HG02610 (cell line): ENCODE data around the gene GKAP1.
A peak's percentile ranks its signal among the peaks of the same experiment; 100 is the strongest.
"Not testable (repeated sequence)": the region's sequence is repeated elsewhere in the genome, so short reads cannot be mapped to it uniquely, and the experiment has no call there.

Experiments used
- ATAC-seq: cut with Tn5 transposase; IDR thresholded peaks from one replicate; pipeline ENCODE4 v1.9.1; 2021; ENCODE audit warnings: mild to moderate bottlenecking, moderate library complexity; ENCODE audit not compliant: unreplicated experiment

GKAP1 gene

DNA sequence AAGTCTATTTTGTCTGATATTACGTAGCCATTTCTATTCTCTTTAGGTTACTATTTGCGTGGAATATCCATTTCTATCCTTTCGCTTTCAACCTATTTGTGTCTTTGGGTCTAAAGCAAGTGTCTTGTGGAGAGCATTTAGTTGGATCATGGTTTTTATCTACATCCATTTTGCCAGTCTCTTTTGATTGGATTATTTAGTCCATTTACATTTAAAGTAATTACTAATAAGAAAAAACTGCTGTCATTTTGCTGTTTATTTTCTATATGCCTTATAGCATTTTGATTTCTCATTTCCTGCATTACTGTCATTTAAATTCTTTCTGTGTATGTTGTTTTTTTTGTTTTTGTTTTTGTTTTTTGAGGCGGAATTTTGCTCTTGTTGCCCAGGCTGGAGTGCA is 83.8 kb downstream of the GKAP1 start:
- no peak for ATAC-seq

DNA sequence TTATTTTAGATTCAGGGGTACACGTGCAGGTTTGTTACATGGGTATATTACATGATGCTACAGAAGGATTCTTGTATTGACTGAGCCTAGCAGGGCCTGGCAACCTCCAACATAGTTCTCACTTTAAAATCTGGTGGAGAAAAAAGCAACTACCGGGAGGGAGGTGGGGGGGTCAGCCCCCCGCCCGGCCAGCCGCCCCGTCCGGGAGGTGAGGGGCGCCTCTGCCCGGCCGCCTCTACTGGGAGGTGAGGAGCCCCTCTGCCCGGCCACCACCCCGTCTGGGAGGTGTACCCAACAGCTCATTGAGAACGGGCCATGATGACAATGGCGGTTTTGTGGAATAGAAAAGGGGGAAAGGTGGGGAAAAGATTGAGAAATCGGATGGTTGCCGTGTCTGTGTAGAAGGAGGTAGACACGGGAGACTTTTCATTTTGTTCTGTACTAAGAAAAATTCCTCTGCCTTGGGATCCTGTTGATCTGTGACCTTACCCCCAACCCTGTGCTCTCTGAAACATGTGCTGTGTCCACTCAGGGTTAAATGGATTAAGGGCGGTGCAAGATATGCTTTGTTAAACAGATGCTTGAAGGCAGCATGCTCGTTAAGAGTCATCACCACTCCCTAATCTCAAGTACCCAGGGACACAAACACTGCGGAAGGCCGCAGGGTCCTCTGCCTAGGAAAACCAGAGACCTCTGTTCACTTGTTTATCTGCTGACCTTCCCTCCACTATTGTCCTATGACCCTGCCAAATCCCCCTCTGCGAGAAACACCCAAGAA is 88.8 kb downstream of the GKAP1 start:
- ATAC-seq: not testable (repeated sequence)

DNA sequence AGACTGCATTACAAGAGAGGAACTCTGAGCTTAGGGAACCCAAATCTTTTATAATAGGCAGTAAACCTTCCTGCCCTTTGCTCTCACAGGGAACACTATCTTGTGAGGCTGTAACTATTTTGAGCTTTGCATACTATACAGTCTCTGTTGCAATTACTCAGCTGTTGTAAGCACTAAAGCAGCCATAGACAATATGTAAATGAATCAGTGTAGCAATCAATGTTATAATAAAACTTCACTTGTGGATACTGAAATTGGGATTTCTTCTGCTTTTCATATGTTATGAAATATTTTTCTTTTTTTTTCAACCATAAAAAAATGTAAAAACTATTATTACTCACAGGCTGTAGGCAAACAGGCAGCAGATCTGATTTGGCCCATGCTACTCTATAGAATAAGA is 93.1 kb downstream of the GKAP1 start:
- ATAC-seq: no peak

DNA sequence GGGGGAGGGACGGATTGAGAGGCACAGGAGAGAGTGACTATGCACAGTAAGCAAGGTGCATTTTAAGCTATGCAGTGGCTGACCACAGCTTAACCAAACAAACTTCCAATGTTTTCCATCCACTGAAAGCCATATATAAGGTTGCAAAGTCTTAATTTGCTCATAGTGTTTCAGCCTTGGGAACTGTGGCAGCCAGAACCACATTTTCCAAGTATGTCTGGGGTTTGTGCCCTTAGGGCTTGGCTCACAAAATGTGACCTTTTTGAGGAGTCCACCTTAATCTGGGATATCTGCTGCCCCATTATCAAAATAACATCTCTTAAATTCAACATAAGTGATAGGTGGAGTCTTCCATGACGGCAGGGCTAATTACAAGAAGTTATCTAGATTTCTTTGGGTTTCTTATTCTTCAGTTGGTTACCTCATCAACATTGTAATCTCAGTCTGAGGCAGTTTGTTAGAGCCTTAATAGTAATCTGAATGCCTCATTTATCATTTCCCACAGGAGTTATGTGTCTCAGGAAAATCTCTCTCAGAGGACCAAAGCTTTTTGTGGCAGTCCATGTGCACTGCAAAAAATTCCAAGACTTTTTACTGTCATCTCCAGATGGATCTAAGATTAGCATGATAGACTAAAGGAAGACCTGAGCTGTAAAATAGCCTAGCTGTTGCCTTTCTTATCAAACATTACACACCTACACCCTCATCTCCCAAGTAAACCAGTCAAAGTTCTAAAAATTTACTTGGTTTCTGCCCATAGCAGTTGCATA is 94.7 kb downstream of the GKAP1 start:
- no peak for ATAC-seq

DNA sequence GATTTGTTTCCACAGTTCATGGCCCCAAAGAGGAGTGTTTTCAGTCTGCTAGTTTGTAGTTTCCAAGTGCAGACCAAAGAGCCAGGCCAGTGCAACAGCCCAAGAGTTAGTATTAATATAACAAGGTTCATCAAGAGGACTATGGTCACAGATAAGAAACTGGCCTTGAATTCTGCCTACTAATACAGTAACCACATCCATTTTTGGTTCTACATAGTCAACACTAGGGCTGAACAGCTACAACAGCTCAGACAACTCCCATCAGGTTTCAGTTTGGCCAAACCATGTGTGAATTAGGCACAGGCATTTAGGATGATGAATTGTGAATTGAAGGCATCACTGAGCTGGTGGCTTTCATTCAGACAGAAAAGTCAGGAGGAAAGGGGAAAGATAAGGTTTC is 96.1 kb downstream of the GKAP1 start:
- ATAC-seq: no peak

DNA sequence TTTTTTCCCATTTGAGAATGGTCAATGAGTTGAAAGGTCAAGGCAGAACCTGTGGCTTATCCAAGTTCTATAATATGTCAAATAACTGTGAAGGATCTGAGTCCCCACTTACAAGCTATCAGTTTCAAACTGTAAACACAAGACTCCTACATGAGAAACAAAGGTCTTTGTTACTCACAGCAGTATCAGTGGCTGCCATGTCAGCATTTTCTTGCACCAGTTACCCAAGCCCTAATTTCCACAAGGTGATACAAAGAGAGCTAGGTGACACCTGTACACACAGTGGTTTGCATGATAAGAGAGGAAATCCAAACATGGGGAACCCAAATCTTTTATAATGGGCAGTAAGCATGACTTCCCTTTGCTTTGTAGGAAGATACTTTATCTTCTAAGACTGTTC is 101.8 kb downstream of the GKAP1 start:
- ATAC-seq: no peak

DNA sequence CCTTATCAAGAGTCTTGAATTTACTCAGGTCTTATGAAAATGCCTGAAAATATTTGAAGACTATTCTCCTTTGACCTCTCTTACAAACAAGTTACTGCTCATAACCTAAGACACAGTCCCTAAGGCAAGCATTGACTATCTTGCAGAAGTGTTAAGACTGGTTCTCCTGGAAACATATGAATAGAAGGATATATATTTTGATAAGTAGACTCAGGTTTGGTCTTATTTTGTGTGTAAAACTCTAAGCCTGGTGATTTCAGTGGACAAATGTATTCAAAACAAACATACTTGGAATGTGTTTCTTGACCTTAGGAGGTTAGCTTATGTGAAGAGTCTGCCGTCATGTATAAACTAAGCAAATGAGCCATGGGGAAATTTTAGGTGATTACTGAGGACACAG is 102.3 kb downstream of the GKAP1 start:
- ATAC-seq: no peak

DNA sequence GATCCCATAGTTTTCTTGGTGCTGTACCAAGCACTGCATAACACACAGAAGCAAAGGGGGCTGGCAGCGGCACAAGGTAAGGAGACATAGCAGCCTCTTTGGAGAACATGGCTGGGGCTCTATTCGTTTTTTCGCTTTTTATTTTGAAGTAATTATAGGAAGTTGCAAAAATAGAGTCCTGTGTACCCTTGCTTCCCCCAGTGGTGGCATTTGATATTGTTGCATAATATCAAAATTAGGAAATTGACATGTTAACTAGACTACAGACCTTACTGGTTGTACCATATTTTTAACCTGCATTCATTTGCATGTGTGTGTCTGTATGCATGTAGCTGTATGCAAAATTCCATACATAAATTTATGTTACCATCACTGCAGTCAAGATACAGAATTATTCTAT is 103.2 kb downstream of the GKAP1 start:
- no peak for ATAC-seq

DNA sequence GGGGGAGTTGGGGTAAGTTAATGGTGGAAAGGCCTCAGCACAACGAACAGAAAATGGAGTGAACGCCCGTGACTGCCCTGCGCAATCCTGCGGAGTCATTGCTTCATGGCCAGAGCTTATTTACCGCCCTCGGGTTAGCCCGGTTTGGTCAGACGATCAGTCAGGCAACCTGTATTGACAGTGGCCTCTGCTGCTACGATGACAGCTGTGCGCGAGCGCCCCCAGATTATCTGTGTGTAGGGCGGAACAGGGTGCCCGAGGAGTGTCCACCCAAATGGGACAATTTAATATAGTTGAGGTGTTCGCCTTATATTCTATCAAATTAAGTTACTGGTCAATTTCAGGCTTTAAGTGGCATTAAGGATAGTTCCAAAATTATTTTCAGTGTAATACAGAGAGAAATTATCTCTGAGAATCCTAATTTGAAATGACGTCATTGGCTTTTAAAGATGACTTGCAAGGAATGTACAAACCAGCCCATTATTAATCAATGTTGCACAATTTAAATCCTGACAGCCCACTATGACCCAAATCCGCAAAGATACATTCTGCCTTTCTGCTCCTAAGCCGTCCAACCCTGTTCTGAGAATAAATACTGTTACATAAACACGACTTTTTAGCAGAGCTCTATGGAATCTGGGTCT is 108.9 kb downstream of the GKAP1 start:
- peak; percentile 38 for ATAC-seq

DNA sequence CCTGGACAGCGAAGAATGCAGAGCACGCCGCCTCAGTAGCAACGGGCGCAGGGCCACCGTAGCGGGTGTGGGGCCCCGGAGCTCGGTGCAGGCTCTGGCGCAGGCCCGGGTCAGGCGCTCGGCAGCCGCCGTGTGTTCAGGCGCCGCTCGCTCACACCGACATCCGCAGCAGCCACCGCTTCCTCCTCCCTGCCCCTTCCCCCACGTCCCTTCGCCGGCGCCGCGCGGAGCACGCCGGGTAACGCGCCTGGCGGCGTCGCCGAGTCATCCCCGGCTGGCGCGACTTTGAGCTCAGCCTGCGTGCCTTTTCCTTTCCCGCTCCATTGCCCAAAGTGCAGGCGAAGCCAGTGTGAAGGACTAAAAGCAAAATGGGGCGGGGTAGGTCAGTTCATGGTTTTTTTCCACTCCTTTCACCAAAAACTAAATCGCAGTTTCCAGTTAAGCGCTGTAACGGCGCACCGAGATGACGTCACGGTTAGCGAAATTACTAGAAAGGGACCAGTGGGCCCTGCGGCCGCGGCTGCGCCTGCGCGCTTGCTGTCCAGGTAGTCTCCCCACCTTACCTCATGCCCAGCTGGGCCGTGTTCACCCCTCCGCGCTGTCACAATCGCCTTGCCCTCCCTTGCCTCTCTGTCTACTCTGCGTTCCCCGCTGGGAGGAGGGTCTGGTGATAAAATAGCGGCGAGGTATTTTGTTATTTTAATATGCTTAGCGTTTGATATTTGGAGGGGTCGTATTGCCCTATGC is 109.6 kb downstream of the GKAP1 start, which contains the start of gene UBQLN1:
UBQLN1 (minus strand) TSS at position 191 of the 747 bp plus-strand sequence. CDS start 279 bp downstream, outside the sequence.
- ATAC-seq: peak; percentile 75

DNA sequence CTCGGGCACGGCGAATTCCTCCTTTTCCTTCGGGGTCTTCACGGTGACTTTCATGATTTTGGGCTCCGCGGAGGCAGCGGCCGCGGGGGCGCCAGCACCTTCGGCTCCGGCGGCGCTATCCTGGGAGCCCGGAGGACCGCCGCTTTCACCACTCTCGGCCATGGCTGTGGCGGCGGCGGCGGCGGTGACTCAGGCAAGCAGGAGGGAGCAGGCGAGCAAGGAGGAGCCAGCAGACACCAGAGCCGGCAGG is 110.1 kb downstream of the GKAP1 start:
- ATAC-seq: peak; percentile 42

DNA sequence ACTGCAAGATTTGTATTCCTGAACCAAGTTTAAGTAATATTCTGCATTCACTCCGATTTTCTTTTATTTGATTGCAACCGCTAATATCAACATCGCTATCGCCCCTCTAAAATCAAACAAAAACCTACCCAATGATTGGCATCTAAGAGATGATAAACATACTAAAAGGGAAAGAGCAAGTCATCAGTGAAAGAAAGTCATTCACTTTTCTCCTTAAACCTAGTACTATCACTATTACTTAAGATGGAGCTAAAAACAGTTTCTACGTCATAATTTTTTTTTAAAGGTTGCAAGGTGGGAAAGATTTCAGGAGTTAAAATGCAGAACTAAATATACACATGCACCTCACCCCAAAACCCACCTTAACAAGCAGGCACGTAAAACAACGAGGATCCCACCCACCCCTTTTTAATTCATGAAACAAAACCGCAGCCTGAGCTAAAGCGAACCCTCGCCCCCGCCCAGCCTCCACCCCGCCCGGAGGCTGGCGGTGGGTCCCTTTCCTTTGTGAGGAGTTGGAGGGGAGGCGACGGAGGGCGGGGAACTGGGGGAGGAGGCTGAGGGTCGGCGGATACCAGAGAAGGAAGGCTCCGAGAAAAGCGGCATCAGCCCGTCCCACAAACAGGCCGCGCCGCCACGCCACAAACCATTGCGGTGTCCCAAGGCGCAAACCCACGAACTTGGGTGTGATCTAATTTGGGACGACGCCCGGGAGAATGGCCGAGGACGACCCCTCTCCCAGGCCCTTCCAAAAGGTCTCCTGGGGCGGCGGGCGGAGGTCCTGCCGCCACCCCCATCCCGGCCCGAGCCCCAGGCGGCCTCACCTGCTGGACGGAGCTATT is 110.7 kb downstream of the GKAP1 start:
- peak; percentile 20 for ATAC-seq

DNA sequence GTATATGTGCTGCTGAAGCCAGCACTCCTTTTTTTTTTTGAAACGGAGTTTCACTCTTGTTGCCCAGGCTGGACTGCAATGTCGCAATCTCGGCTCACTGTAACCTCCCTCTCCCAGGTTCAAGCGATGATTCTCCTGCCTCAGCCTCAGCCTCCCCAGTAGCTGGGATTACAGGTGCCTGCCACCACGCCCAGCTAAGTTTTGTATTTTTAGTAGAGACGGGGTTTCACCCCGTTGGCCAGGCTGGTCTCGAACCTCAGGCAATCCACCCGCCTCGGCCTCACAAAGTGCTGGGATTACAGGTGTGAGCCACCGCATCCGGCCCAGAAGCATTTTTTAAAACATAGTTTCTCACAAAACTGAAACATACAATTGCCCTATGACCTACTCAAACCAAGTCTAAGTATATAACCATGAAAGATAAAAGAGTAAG is 112.3 kb downstream of the GKAP1 start:
- not testable (repeated sequence) for ATAC-seq

DNA sequence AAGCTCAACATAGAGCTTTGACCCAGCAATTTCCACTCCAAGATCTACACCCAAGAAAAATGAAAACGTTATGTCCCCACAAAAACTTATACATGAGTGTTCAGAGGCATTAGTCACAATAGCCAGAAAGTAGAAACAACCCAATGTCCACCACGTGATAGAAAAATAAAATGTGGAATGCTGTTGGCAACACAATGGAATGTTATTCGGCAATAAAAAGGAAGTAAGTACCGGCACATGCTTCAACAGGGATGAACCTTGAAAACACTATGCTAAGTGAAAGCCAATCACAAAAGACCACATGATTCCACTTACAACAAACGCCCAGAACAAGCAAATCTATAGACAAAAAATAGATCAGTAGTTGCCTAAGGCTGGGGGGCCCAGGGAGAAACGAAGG is 115.8 kb downstream of the GKAP1 start:
- no peak for ATAC-seq

DNA sequence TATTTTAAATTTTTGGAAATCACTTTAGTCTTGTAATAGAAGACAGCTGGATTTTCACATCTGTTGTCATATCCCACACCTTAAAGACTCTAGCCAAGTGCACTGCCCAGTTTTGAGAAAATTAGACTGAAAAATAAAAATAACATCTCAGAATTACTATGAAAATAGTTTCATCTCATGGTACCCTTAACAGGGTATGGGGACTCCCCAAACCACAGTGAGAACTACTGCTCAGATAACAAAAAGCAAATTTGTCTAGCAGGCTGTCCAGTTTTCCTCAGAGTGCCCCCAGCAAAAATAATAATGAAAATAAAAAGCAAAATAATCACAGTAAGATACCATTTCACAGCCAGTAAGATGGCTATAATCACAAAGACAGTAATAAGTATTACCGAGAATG is 116.3 kb downstream of the GKAP1 start:
- ATAC-seq: no peak

DNA sequence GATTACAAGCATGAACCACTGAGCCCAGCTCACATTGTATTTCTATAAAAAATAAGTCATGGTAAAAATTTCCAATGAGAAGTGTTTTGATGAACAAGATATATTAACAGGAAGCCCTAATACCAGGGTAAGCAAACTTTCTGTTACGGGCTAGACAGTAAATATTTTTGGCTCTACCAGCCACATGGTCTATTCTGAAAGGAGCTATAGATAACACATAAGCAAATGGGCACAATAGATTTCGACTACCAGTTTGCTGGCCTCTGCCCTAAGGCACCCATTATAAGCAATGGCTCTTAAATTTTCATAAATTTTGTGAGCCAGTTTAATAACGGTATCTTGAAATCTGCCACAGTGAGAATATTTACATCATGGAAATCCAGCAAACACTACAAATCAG is 118.0 kb downstream of the GKAP1 start:
- ATAC-seq: no peak

DNA sequence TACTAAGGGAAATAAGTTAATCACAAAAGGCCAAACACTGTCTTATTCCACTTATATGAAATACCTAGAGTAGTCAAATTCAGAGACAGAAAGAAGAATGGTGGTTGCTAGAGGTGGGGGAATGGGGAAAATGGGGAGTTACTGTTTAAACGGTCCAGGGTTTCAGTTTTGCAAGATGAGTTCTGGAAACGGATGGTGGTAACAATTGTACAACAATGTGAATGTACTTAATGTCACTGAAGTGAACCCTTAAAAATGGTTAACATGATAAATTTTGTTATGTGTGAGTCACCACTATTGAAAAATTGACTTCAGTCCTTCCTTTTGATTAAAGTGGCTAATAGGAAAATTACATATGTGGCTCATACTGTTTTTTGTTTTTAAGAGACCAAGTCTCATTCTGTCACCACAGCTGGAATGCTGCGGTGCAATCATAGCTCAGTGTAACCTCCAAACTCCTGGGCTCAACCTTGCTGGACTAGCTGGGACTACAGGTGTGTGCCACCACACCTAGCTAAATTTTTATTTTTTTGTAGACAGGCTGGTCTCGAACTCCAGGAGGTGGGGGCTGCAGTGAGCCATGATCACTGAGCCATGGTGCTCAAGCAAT is 118.5 kb downstream of the GKAP1 start:
- no peak for ATAC-seq

DNA sequence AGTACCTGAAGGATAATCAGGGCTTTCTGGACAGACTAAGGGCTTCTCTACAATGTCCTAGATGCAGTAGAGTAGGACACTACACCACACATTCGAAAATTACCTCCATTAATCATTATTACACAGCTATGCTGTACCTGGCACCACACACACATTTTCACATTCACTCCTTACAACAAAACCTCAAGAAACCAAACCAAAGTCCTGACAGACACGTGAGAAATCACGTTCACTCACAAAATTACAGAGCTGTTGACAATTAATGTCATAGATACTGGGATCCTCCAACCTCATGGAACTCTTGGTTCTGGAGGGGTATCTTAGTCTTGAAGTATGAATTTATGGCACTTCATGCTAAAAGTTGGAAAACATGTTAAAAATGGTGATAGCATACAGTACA is 126.1 kb downstream of the GKAP1 start:
- ATAC-seq: no peak
